ENCODE measurements around the gene NCK1. TPM values are rescaled to one million over a fixed set of nuclear protein-coding genes. Genes with fewer than 3 reads are reported as not detected.

NCK1 gene
- total and polyA plus RNA-seq, 10 of the 15 experiments (the other 5 are each of a cell fraction or from before 2014, with no cell fraction given): 15.6 to 33.4 (median 25.0) TPM

DNA sequence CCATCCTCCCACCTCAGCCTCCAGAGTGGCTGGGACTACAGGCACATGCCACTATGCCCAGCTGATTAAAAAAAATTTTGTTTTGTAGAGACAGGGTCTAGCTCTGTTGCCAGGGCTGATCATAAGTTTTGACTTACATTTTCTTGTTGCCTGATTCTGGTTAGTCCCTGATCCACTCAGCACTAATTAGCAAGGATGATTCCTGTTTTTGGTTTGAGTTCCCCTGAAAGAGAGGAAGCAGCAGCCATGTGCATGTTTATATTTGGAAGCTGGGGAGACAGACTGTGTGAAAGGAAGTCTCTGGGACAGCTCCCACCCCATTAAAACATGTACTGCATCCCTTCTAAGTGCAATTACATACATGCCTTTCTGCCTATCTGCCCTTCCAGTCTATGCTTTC lies 3.6 kb upstream of the NCK1 start (continued):
- TF ChIP-seq, protein P1, sequence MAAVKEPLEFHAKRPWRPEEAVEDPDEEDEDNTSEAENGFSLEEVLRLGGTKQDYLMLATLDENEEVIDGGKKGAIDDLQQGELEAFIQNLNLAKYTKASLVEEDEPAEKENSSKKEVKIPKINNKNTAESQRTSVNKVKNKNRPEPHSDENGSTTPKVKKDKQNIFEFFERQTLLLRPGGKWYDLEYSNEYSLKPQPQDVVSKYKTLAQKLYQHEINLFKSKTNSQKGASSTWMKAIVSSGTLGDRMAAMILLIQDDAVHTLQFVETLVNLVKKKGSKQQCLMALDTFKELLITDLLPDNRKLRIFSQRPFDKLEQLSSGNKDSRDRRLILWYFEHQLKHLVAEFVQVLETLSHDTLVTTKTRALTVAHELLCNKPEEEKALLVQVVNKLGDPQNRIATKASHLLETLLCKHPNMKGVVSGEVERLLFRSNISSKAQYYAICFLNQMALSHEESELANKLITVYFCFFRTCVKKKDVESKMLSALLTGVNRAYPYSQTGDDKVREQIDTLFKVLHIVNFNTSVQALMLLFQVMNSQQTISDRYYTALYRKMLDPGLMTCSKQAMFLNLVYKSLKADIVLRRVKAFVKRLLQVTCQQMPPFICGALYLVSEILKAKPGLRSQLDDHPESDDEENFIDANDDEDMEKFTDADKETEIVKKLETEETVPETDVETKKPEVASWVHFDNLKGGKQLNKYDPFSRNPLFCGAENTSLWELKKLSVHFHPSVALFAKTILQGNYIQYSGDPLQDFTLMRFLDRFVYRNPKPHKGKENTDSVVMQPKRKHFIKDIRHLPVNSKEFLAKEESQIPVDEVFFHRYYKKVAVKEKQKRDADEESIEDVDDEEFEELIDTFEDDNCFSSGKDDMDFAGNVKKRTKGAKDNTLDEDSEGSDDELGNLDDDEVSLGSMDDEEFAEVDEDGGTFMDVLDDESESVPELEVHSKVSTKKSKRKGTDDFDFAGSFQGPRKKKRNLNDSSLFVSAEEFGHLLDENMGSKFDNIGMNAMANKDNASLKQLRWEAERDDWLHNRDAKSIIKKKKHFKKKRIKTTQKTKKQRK (IDR thresholded peaks at IDR 0.05; ENCODE audit: low read depth, low read length): no peak
- TF ChIP-seq POLR2AphosphoS5 (IDR thresholded peaks at IDR 0.05; ENCODE audit: low read length) (no peak), BRCA1 (IDR thresholded peaks at IDR 0.05; ENCODE audit: low read depth, low read length) (no peak), NFXL1 (IDR thresholded peaks at IDR 0.05; ENCODE audit: borderline replicate concordance) (no peak), KAT2A (conservative IDR thresholded peaks at IDR 0.05; ENCODE audit: control insufficient read depth, low read depth, low read length) (no peak), CHD1 (IDR thresholded peaks at IDR 0.05; ENCODE audit: low read depth, low read length) (no peak), RAD21 (IDR thresholded peaks at IDR 0.05; ENCODE audit: insufficient read depth, low read depth, low read length) (no peak), HDAC2 (IDR thresholded peaks at IDR 0.05) (no peak), TCF3 (IDR thresholded peaks at IDR 0.05; ENCODE audit: borderline replicate concordance, insufficient read depth, low read depth, low read length) (no peak)
- TF ChIP-seq, protein P2, sequence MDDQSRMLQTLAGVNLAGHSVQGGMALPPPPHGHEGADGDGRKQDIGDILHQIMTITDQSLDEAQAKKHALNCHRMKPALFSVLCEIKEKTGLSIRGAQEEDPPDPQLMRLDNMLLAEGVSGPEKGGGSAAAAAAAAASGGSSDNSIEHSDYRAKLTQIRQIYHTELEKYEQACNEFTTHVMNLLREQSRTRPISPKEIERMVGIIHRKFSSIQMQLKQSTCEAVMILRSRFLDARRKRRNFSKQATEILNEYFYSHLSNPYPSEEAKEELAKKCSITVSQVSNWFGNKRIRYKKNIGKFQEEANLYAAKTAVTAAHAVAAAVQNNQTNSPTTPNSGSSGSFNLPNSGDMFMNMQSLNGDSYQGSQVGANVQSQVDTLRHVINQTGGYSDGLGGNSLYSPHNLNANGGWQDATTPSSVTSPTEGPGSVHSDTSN (IDR thresholded peaks at IDR 0.05; ENCODE audit: insufficient replicate concordance, low read depth, low read length): no peak
- TF ChIP-seq, protein P3, sequence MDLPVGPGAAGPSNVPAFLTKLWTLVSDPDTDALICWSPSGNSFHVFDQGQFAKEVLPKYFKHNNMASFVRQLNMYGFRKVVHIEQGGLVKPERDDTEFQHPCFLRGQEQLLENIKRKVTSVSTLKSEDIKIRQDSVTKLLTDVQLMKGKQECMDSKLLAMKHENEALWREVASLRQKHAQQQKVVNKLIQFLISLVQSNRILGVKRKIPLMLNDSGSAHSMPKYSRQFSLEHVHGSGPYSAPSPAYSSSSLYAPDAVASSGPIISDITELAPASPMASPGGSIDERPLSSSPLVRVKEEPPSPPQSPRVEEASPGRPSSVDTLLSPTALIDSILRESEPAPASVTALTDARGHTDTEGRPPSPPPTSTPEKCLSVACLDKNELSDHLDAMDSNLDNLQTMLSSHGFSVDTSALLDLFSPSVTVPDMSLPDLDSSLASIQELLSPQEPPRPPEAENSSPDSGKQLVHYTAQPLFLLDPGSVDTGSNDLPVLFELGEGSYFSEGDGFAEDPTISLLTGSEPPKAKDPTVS (IDR thresholded peaks at IDR 0.05; ENCODE audit: low read depth, low read length): no peak

All from GM12878 (cell line).